Suprapubic skin (tissue), 4 donors: ENCODE results near the gene EVA1C. TPM values are rescaled to one million over a fixed set of nuclear protein-coding genes. Genes with fewer than 3 reads are reported as not detected.

ENCODE experiments used
- DNase-seq, 2 donors: peaks; one replicate each; pipeline ENCODE4 v3.0.0-alpha.2; 2019; ENCODE audit warnings: low spot score in 2 of 2
- H3K27ac ChIP-seq: fragments of 200-600 bp; sonication (generic); one replicate; pipeline ENCODE4 v1.5.1; 2019
- H3K27me3 ChIP-seq: fragments of 200-600 bp; sonication (generic); one replicate; pipeline ENCODE4 v1.5.1; 2019
- H3K36me3 ChIP-seq: fragments of 200-600 bp; sonication (generic); one replicate; pipeline ENCODE4 v1.5.1; 2019
- H3K4me1 ChIP-seq: fragments of 200-600 bp; sonication (generic); one replicate; pipeline ENCODE4 v1.5.1; 2019
- H3K4me3 ChIP-seq: fragments of 200-600 bp; sonication (generic); one replicate; pipeline ENCODE4 v1.5.1; 2019; ENCODE audit warnings: mild to moderate bottlenecking
- H3K9me3 ChIP-seq: fragments of 200-600 bp; sonication (generic); one replicate; pipeline ENCODE4 v1.5.1; 2019
- CTCF ChIP-seq, 2 donors: fragments of 200-600 bp in 1 of 2; fragments of 450-650 bp in 1 of 2; sonication (generic) in 1 of 2; IDR thresholded peaks; one replicate each; pipeline ENCODE4 v1.5.1; 2016 to 2019; ENCODE audit warnings: antibody characterized with exemption in 2 of 2, mild to moderate bottlenecking in 1 of 2, moderate library complexity in 1 of 2
- EP300 ChIP-seq: sonication (generic); formaldehyde crosslinking; IDR thresholded peaks from one replicate; pipeline ENCODE4 v1.6.1; 2017; ENCODE audit warnings: antibody characterized with exemption
- POLR2A ChIP-seq, 2 donors: fragments of 450-650 bp; IDR thresholded peaks; one replicate each; pipeline ENCODE4 v1.6.1; 2017; ENCODE audit warnings: antibody characterized with exemption in 2 of 2, mild to moderate bottlenecking in 2 of 2, moderate library complexity in 2 of 2
- POLR2AphosphoS5 ChIP-seq, 3 donors: sonication (generic); formaldehyde crosslinking; IDR thresholded peaks; one replicate each; pipeline ENCODE4 v1.6.1; 2017; ENCODE audit warnings: antibody characterized with exemption in 3 of 3
- WGBS: methylation state at CpG from one replicate; pipeline ENCODE4 v1.1.5; 2018; 5-methylcytosine and 5-hydroxymethylcytosine counted together
- total RNA-seq, 4 donors: library from RNA; depleted of rRNA; stranded (reverse); fragments of >200 nt; gene quantifications; one replicate each; pipeline ENCODE4 v1.1.0, GENCODE V29; 2016

The EVA1C gene
- total RNA-seq, 4 donors from 2014 or later: 57.1 to 98.6 (median 63.2) TPM

- 2% methylated on average over 7 of the region's 63 CpGs for WGBS
- H3K4me1 ChIP-seq: peaks cover 47% of the 10 kb centered on the region
Observed at GRCh38 chr21:32411350-32412161, 950 bp upstream of the EVA1C start.

GRCh38 chr21:32413015-32413504, 554 bp downstream of the EVA1C start:
- peak in 1 of 2 donors; percentile 78 for DNase-seq
- WGBS: 7% methylated on average over 14 of the region's 32 CpGs
- Histone ChIP-seq H3K36me3 (peaks cover 6% of the 10 kb centered on the region), H3K27ac (peak overlapping the region; percentile 99), H3K4me3 (peak overlapping the region; percentile 77), H3K4me1 (peaks cover 42% of the 10 kb centered on the region), H3K9me3 (no peaks in the 10 kb centered on the region), H3K27me3 (no peaks in the 10 kb centered on the region)
- no peak for TF ChIP-seq EP300
- peak in 1 of 3 donors; percentile 45 for TF ChIP-seq POLR2AphosphoS5 (IDR thresholded peaks at IDR 0.05)
- TF ChIP-seq POLR2A (IDR thresholded peaks at IDR 0.05): no peak
- TF ChIP-seq CTCF (IDR thresholded peaks at IDR 0.05): no peak

More at GRCh38 chr21:32411350-32412161, 950 bp upstream of the EVA1C start:
- H3K4me3 ChIP-seq: peak overlapping the region; percentile 77
- H3K36me3 ChIP-seq: no peaks in the 10 kb centered on the region
- TF ChIP-seq EP300 (peak; percentile 93), POLR2A (IDR thresholded peaks at IDR 0.05) (peak in 1 of 2 donors; percentile 60), POLR2AphosphoS5 (IDR thresholded peaks at IDR 0.05) (peak; percentile 66 to 99 (median 95)), CTCF (IDR thresholded peaks at IDR 0.05) (no peak)
- peak overlapping the region; percentile 99 for H3K27ac ChIP-seq
- peak; percentile 96 to 98 for DNase-seq
- H3K27me3 ChIP-seq: no peaks in the 10 kb centered on the region
- H3K9me3 ChIP-seq: no peaks in the 10 kb centered on the region

GRCh38 chr21:32413697-32414578, 1.4 kb downstream of the EVA1C start:
- Histone ChIP-seq H3K4me1 (peaks cover 42% of the 10 kb centered on the region), H3K4me3 (peak overlapping the region; percentile 77), H3K36me3 (peaks cover 8% of the 10 kb centered on the region), H3K27ac (peak overlapping the region; percentile 99), H3K9me3 (no peaks in the 10 kb centered on the region), H3K27me3 (no peaks in the 10 kb centered on the region)
- peak in 1 of 2 donors; percentile 62 for DNase-seq
- 29% methylated on average over 6 of the region's 7 CpGs for WGBS
- TF ChIP-seq EP300: no peak
- no peak for TF ChIP-seq POLR2A (IDR thresholded peaks at IDR 0.05)
- no peak for TF ChIP-seq CTCF (IDR thresholded peaks at IDR 0.05)
- TF ChIP-seq POLR2AphosphoS5 (IDR thresholded peaks at IDR 0.05): no peak

GRCh38 chr21:32414579-32415358, 2.3 kb downstream of the EVA1C start:
- Histone ChIP-seq H3K27me3 (no peaks in the 10 kb centered on the region), H3K4me3 (peak overlapping the region; percentile 77), H3K9me3 (no peaks in the 10 kb centered on the region), H3K36me3 (peaks cover 8% of the 10 kb centered on the region), H3K4me1 (peaks cover 42% of the 10 kb centered on the region), H3K27ac (peak overlapping the region; percentile 99)
- WGBS: 76% methylated on average over 8 of the region's 8 CpGs
- no peak for TF ChIP-seq POLR2AphosphoS5 (IDR thresholded peaks at IDR 0.05)
- no peak for TF ChIP-seq CTCF (IDR thresholded peaks at IDR 0.05)
- TF ChIP-seq EP300: no peak
- no peak for TF ChIP-seq POLR2A (IDR thresholded peaks at IDR 0.05)
- peak in 1 of 2 donors; percentile 29 for DNase-seq
